ENCODE results near the gene KIAA1958.

The KIAA1958 gene

GRCh38 chr9:112696461-112696860, 209.8 kb downstream of the KIAA1958 start:
- H3K4me3 ChIP-seq, result no peak overlapping the region
- no peak overlapping the region for H3K27ac ChIP-seq

GRCh38 chr9:112699230-112699629, 212.6 kb downstream of the KIAA1958 start:
- no peak overlapping the region for H3K4me3 ChIP-seq

GRCh38 chr9:112700085-112700484, 213.5 kb downstream of the KIAA1958 start:
- Histone ChIP-seq H3K27ac (no peak overlapping the region), H3K4me3 (no peak overlapping the region)

More at GRCh38 chr9:112699230-112699629, 212.6 kb downstream of the KIAA1958 start:
- no peak overlapping the region for H3K27ac ChIP-seq

GRCh38 chr9:112703304-112703703, 216.7 kb downstream of the KIAA1958 start:
- H3K27ac ChIP-seq, result no peak overlapping the region

GRCh38 chr9:112705768-112706427, 219.3 kb downstream of the KIAA1958 start:
- Histone ChIP-seq H3K4me3 (no peak overlapping the region), H3K27ac (no peak overlapping the region)

More at GRCh38 chr9:112703304-112703703, 216.7 kb downstream of the KIAA1958 start:
- no peak overlapping the region for H3K4me3 ChIP-seq

- no peak overlapping the region for H3K4me3 ChIP-seq
- no peak overlapping the region for H3K27ac ChIP-seq
Observed at GRCh38 chr9:112711050-112711689, 224.5 kb downstream of the KIAA1958 start.

- no peak overlapping the region for H3K4me3 ChIP-seq
- H3K27ac ChIP-seq, result no peak overlapping the region
Observed at GRCh38 chr9:112712678-112713077, 226.1 kb downstream of the KIAA1958 start.

GRCh38 chr9:112717661-112718331, 231.2 kb downstream of the KIAA1958 start, which contains the start of gene INIP:
Gene INIP (minus strand): TSS chr9:112718117. CDS start chr9:112716485, 1,632 bp downstream.
- Histone ChIP-seq H3K4me3 (peak within 1 kb of the TSS; percentile 64 to 87 (median 71)), H3K27ac (peak within 1 kb of the TSS; percentile 48 to 93 (median 88))
